ENCODE measurements around the gene STK32A. TPM values are rescaled to one million over a fixed set of nuclear protein-coding genes. Genes with fewer than 3 reads are reported as not detected.
"Not testable (repeated sequence)": the region's sequence is repeated elsewhere in the genome, so short reads cannot be mapped to it uniquely, and the experiment has no call there.

Gene STK32A
- total RNA-seq, 1 donor from 2014 or later, result 0.28 TPM

DNA sequence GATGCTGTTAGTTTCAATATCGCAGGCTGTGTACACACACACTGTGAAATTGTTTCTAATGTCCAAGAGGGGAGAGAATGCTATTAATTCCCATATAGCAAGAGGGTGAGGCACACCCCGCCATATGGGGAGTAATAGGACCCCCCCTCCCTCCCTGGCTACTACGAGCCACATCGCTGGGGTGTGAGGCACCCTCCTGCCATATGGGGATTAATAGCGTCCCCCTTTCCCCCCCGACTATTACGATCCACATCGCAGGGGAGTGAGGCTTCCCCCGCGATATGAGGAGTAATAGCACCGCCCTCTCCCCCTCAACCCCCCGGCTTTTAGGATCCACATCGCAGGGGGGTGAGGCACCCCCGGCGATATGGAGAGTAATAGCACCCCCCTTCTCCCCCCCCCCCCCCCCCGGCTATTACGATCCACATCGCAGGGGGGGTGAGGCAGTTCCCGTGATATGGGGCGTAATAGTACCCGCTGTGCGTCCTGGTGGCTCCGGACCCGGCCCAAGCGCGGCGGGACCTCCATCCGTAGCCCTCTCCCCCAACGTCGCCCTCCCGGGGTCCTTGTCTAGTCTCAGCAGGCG lies 494 bp upstream of the STK32A start:
- Mint-ChIP-seq H3K27ac (ENCODE audit: unreplicated experiment) (no peak overlapping the region), H3K36me3 (ENCODE audit: low read depth) (no peaks in the 10 kb centered on the region), H3K4me1 (peaks cover 4% of the 10 kb centered on the region), H3K4me3 (peak overlapping the region; percentile 72), H3K27me3 (ENCODE audit: low read depth) (peaks cover 80% of the 10 kb centered on the region), H3K9me3 (peaks cover 2% of the 10 kb centered on the region)
- TF ChIP-seq CTCF (conservative IDR thresholded peaks at IDR 0.05), result no peak
- DNase-seq (ENCODE audit: low read depth, low spot score), result no peak

GRCh38 chr5:147240266-147240985 lies 5.6 kb downstream of the STK32A start:
- no peak overlapping the region for H3K4me3 Mint-ChIP-seq
- TF ChIP-seq CTCF (conservative IDR thresholded peaks at IDR 0.05), result no peak
- no peak for DNase-seq (ENCODE audit: low read depth, low spot score)

DNA sequence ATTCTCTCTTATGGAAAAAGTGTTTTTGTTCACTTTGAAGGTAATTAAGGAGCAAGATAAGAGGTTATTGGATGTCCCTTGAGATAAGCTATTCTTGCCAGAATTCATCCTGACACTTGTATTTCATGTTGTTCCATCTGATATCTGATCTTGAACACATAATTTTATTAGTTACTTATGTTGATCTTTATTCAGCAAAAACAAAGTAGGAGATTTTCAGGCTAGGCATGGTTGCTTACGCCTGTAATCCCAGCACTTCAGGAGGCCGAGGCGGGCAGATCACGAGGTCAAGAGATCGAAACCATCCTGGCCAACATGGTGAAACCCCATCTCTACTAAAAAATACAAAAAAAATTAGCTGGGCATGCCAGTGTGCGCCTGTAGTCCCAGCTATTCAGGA lies 8.4 kb downstream of the STK32A start:
- DNase-seq (ENCODE audit: low read depth, low spot score); H3K36me3 Mint-ChIP-seq (ENCODE audit: low read depth); H3K27ac Mint-ChIP-seq (ENCODE audit: unreplicated experiment); H3K4me1 Mint-ChIP-seq; H3K27me3 Mint-ChIP-seq (ENCODE audit: low read depth); H3K9me3 Mint-ChIP-seq; H3K4me3 Mint-ChIP-seq: not testable (repeated sequence)

More at GRCh38 chr5:147240266-147240985, 5.6 kb downstream of the STK32A start:
- Mint-ChIP-seq H3K4me1 (no peaks in the 10 kb centered on the region), H3K9me3 (no peaks in the 10 kb centered on the region), H3K36me3 (ENCODE audit: low read depth) (no peaks in the 10 kb centered on the region), H3K27me3 (ENCODE audit: low read depth) (peaks cover 29% of the 10 kb centered on the region), H3K27ac (ENCODE audit: unreplicated experiment) (no peak overlapping the region)

- Mint-ChIP-seq H3K4me3 (no peak overlapping the region), H3K9me3 (no peaks in the 10 kb centered on the region), H3K27ac (ENCODE audit: unreplicated experiment) (no peak overlapping the region), H3K36me3 (ENCODE audit: low read depth) (no peaks in the 10 kb centered on the region), H3K27me3 (ENCODE audit: low read depth) (no peaks in the 10 kb centered on the region), H3K4me1 (no peaks in the 10 kb centered on the region)
- DNase-seq (ENCODE audit: low read depth, low spot score), result no peak
- no peak for TF ChIP-seq CTCF (conservative IDR thresholded peaks at IDR 0.05)
Measured at GRCh38 chr5:147245381-147246165, 10.7 kb downstream of the STK32A start.

GRCh38 chr5:147248561-147248960 lies 13.7 kb downstream of the STK32A start:
- DNase-seq (ENCODE audit: low read depth, low spot score), result no peak
- H3K4me1 Mint-ChIP-seq, result no peaks in the 10 kb centered on the region
- no peak overlapping the region for H3K4me3 Mint-ChIP-seq
- H3K27ac Mint-ChIP-seq (ENCODE audit: unreplicated experiment), result no peak overlapping the region
- no peaks in the 10 kb centered on the region for H3K27me3 Mint-ChIP-seq (ENCODE audit: low read depth)
- H3K36me3 Mint-ChIP-seq (ENCODE audit: low read depth), result no peaks in the 10 kb centered on the region
- H3K9me3 Mint-ChIP-seq, result no peaks in the 10 kb centered on the region
- no peak for TF ChIP-seq CTCF (conservative IDR thresholded peaks at IDR 0.05)
